Neural cell (in vitro differentiated cells): ENCODE results near the gene GSTM2. TPM values are rescaled to one million over a fixed set of nuclear protein-coding genes. Genes with fewer than 3 reads are reported as not detected.

Experiments
- H2AFZ ChIP-seq: fragments of 200-600, 300-800 bp; sonication (generic), shearing (Covaris generic); 2 replicates; pipeline ENCODE4 v1.6.0; 2014; ENCODE audit warnings: low read depth, mild to moderate bottlenecking, antibody characterized with exemption, low read length, moderate library complexity
- H3F3A ChIP-seq: fragments of 200-600 bp; shearing (Covaris generic); 2 replicates; pipeline ENCODE4 v1.6.1; 2016; ENCODE audit warnings: mild to moderate bottlenecking, moderate library complexity, mixed read lengths, antibody characterized with exemption, low read length; ENCODE audit not compliant: insufficient read depth, poor library complexity, severe bottlenecking
- H3K27ac ChIP-seq: fragments of 200-600, 300-800 bp; sonication (generic), shearing (Covaris generic); 2 replicates; pipeline ENCODE4 v1.5.1; 2014; ENCODE audit warnings: mild to moderate bottlenecking, low read length, moderate library complexity
- H3K27me3 ChIP-seq: fragments of 300-800, 200-600 bp; sonication (generic), shearing (Covaris generic); 2 replicates; pipeline ENCODE4 v1.6.0; 2014; ENCODE audit warnings: mild to moderate bottlenecking, low read depth, low read length, moderate library complexity; ENCODE audit not compliant: insufficient read depth
- H3K36me3 ChIP-seq: fragments of 300-800, 200-600 bp; sonication (generic), shearing (Covaris generic); 2 replicates; pipeline ENCODE4 v1.5.1; 2014; ENCODE audit warnings: mild to moderate bottlenecking, antibody characterized with exemption, low read length, moderate library complexity; ENCODE audit not compliant: insufficient read depth
- H3K4me2 ChIP-seq: fragments of 300-800, 200-600 bp; sonication (generic), shearing (Covaris generic); 2 replicates; pipeline ENCODE4 v1.6.0; 2014; ENCODE audit warnings: mild to moderate bottlenecking, low read length
- H3K4me3 ChIP-seq: fragments of 300-800, 200-600 bp; sonication (generic), shearing (Covaris generic); 2 replicates; pipeline ENCODE4 v1.5.1; 2014; ENCODE audit warnings: mild to moderate bottlenecking, low read length, moderate library complexity
- H3K79me2 ChIP-seq: fragments of 200-600 bp; shearing (Covaris generic); replicated peaks from 2 replicates; pipeline ENCODE4 v1.6.0; 2014; ENCODE audit warnings: mild to moderate bottlenecking, low read length, moderate library complexity; ENCODE audit not compliant: insufficient read depth
- H3K9ac ChIP-seq: fragments of 300-800, 200-600 bp; sonication (generic), shearing (Covaris generic); 2 replicates; pipeline ENCODE4 v1.6.1; 2016; ENCODE audit warnings: mild to moderate bottlenecking, low read length, mixed read lengths
- H3K9me2 ChIP-seq: fragments of 200-600 bp; shearing (Covaris generic); 2 replicates; pipeline ENCODE4 v1.6.1; 2016; ENCODE audit warnings: mild to moderate bottlenecking, low read length, mixed read lengths; ENCODE audit not compliant: insufficient read depth
- H3K9me3 ChIP-seq: fragments of 200-600, 300-800 bp; sonication (generic), shearing (Covaris generic); 2 replicates; pipeline ENCODE4 v1.6.1; 2016; ENCODE audit warnings: mild to moderate bottlenecking, mixed run types, low read length, moderate library complexity, mixed read lengths
- H4K20me1 ChIP-seq: fragments of 200-600 bp; shearing (Covaris generic); 2 replicates; pipeline ENCODE4 v1.6.1; 2016; ENCODE audit warnings: mild to moderate bottlenecking, mixed run types; ENCODE audit not compliant: insufficient read depth
- CTCF ChIP-seq: fragments of 450-650 bp; IDR thresholded peaks from 2 replicates; pipeline ENCODE4 v1.5.1; 2014; ENCODE audit warnings: antibody characterized with exemption, mild to moderate bottlenecking, moderate library complexity; ENCODE audit not compliant: poor library complexity, severe bottlenecking
- EP300 ChIP-seq: fragments of 450-650 bp; conservative IDR thresholded peaks from 2 replicates; pipeline ENCODE4 v1.6.1; 2014; ENCODE audit warnings: antibody characterized with exemption, mild to moderate bottlenecking, moderate library complexity; ENCODE audit not compliant: poor library complexity, severe bottlenecking
- EZH2 ChIP-seq: fragments of 200-600, 300-800 bp; shearing (Covaris generic), sonication (generic); IDR thresholded peaks from 2 replicates; pipeline ENCODE4 v1.6.1; 2014; ENCODE audit warnings: antibody characterized with exemption, low read length, borderline replicate concordance, mild to moderate bottlenecking; ENCODE audit not compliant: insufficient read depth, poor library complexity, severe bottlenecking
- MXI1 ChIP-seq: fragments of 450-650 bp; conservative IDR thresholded peaks from 2 replicates; pipeline ENCODE4 v1.6.1; 2014; ENCODE audit warnings: antibody characterized with exemption, mild to moderate bottlenecking; ENCODE audit not compliant: poor library complexity, severe bottlenecking
- POLR2AphosphoS5 ChIP-seq: IDR thresholded peaks from 2 replicates; pipeline ENCODE4 v1.6.1; 2012
- RAD21 ChIP-seq: fragments of 450-650 bp; conservative IDR thresholded peaks from 2 replicates; pipeline ENCODE4 v1.6.1; 2014; ENCODE audit warnings: antibody characterized with exemption, mild to moderate bottlenecking, moderate library complexity
- REST ChIP-seq: IDR thresholded peaks from 2 replicates; pipeline ENCODE4 v1.6.1; 2012; ENCODE audit warnings: borderline replicate concordance
- SMC3 ChIP-seq: fragments of 450-650 bp; conservative IDR thresholded peaks from 2 replicates; pipeline ENCODE4 v1.6.1; 2014; ENCODE audit warnings: antibody characterized with exemption, mild to moderate bottlenecking, moderate library complexity; ENCODE audit not compliant: poor library complexity
- TAF1 ChIP-seq: IDR thresholded peaks from 2 replicates; pipeline ENCODE4 v1.6.1; 2012; ENCODE audit warnings: low read depth
- polyA plus RNA-seq: library from polyadenylated mRNA; depleted of rRNA; stranded (reverse); fragments of >200 nt; gene quantifications from 2 replicates; pipeline ENCODE4 v1.2.3, GENCODE V29; 2014

The GSTM2 gene
- polyA plus RNA-seq, 1 donor from 2014 or later: 6.8 TPM

GRCh38 chr1:109626682-109627408 lies 41.0 kb upstream of the GSTM2 start:
- H2AFZ ChIP-seq: no peak overlapping the region

More at GRCh38 chr1:109626682-109627408, 41.0 kb upstream of the GSTM2 start:
- Histone ChIP-seq H4K20me1 (no peaks in the 10 kb centered on the region), H3K36me3 (no peaks in the 10 kb centered on the region), H3K9me2 (no peaks in the 10 kb centered on the region), H3K9ac (no peak overlapping the region), H3K4me2 (no peak overlapping the region), H3F3A (no peaks in the 10 kb centered on the region), H3K79me2 (peaks cover 22% of the 10 kb centered on the region), H3K27me3 (no peaks in the 10 kb centered on the region), H3K9me3 (no peaks in the 10 kb centered on the region), H3K4me3 (no peak overlapping the region), H3K27ac (no peak overlapping the region)
- no peak for TF ChIP-seq TAF1
- no peak for TF ChIP-seq CTCF
- TF ChIP-seq POLR2AphosphoS5: no peak
- no peak for TF ChIP-seq EP300
- no peak for TF ChIP-seq SMC3
- no peak for TF ChIP-seq MXI1
- no peak for TF ChIP-seq RAD21
- no peak for TF ChIP-seq REST
- TF ChIP-seq EZH2: no peak
